Stimulated activated CD4-positive, alpha-beta T cell treated with anti-CD3 and anti-CD28 coated beads, Interleukin-15, amount 100 ng/mL, for 48 hours (primary cell): Measurements from ENCODE around the gene UTP4.

ENCODE experiments used
- DNase-seq, 2 donors: peaks; one replicate each; pipeline ENCODE4 v3.0.0-alpha.2; 2020; ENCODE audit warnings: low read depth in 2 of 2

Gene UTP4

GRCh38 chr16:69132424-69133252 lies at the start of gene UTP4, which contains the start of gene CHTF8:
TSS of gene UTP4 (plus strand) at chr16:69132649. CDS start at chr16:69133460, 811 bp downstream.
TSS of gene CHTF8 (minus strand) at chr16:69132588. CDS start at chr16:69121458, 11,130 bp downstream.
- peak; percentile 76 to 82 for DNase-seq

- DNase-seq: no peak
Observed at GRCh38 chr16:69083306-69083941, 49.0 kb upstream of the UTP4 start.

DNA sequence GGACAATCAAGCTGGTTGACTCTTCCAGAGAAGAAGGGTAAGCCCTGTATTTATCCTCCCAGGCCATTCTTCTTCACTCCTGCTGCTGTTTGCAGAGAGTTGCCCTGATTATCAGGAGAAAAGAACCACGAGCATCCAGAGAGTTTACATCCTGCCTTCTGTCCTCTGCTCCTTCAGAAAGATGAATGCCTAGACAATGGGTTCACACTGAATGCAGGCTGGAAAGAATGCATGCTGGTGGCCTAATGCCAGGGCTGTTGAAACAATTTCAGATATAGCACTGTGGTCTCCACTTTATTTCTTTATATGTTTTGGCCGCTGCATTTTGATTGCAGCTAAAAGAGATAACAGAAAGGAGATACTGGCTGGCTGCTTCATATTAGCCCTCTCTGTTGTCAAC lies 48.2 kb upstream of the UTP4 start:
- no peak for DNase-seq

DNA sequence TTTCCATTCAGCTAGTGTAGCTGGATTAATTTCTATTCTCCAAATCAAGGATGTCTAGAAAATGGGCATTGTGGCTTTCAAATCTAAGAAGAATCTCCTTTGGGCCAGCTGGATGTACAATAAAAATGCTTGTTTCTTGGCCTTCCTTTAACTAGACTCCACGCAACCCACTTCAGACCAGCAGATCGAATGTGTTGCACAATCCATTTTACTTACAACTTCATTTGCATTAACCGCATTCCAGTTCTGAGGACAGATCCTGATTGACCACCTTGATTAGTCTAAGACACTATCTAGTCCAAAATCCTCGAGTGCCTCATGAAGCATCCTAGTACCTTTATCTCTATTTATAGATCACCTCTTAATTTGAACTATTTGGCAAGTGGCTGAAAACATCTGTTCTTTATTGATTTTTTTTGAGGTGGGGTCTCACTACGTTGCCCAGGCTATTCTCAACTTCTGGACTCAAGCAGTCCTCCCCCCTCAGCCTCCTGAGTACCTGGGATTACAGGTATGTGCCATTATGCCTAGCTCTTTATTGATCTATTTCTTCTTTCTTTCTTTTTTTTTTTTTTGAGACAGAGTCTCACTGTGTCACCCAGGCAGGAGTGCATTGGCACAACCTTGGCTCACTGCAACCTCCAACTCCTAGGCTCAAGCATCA lies 47.3 kb upstream of the UTP4 start:
- no peak for DNase-seq

- DNase-seq: no peak
Observed at GRCh38 chr16:69087161-69087581, 45.3 kb upstream of the UTP4 start.

DNA sequence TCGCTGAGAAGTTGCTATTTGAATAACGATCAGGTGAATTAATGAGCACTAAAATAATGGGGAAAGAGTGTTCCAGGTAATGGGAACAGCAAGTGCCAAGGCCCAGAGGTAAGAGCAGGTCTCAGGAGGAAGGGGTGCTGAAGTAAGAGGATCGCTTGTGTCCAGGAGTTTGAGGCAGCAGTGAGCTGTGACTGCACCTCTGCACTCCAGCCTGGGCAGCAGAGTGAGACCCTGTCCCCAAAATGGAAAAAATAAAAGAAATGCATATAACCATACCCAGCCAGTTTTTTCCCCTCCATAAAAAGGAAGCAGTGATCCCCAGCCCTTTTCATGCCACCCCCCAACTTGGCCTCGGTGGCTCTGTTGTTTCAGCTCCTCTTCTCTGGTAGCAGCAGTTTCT lies 43.8 kb upstream of the UTP4 start:
- no peak for DNase-seq

DNA sequence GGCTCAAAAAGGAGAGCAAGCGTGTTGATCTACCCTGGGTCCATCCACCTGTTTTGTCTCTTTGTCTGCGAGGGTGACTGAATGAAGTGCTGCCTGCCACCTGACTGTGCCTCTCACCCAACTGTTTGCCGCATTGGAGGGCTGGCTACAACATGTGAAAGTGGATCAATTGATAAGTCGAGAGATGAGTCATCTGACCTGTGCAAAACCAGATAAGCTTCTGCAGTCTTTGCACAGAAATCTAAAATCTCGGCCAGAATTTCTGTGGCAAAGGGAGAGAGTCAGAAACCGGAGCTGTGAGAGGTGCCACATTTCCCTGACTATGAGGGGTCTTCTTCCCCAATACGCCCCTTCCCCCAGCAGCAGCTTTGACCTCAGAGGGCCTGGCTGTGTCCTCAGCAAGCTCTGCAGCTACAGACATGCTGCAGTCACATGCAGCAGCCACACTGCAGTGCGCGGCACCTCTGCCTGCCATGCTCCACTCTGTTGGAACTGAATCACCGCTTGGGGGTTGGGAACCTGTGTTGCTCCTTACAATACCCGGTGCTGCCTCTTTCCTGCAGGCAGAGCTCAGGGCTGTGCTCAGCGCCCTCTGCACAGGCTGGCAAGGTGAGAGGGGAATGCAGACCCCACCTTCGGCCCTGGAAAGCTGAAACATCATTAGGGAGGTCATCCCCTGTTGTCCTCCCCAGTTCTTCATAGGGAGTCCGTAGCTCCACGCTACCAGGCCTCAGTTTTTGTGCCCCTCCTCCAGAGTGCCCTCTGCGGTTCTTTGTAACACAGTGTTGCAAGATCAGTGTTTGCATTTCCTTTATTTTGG lies 43.1 kb upstream of the UTP4 start:
- DNase-seq: no peak

DNA sequence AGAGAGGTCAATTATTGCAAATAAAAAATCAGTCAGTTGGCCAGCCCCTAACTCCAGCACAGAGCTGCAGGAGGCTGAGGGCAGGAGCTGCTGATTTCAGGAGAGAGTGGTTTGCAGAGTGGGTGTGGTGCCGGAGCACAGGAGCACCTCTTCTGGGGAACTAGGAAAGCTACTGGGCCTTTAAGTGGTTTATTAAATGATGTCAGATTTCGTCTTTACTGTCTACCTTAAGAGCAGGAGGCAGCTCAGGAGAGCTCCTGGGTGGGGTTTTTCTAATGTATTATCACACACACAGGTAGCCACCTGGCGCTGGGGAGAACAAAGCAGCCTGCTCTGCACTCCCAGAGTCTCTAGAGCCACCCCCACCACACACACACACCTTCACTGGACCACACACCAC lies 38.5 kb upstream of the UTP4 start:
- no peak for DNase-seq

DNA sequence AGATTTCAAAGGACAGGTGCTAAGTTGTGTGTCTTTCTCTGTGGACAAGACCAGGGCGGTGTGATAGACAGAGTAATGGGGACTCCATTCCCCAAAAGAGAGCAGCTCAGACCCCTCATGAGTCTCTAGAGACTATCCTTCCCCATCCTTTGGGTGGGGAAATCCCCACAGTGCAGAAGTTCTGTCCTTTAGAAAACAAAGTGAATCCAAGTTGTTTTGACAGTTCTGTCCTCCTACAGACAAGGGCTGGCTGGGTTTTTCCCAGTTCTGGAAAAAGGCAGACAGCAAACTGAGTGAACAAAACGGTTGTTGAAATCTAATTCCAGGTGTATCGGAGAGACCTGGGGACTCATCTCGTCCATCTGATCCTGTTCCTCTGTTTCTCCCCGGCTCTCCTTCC lies 37.9 kb upstream of the UTP4 start:
- DNase-seq: no peak

DNA sequence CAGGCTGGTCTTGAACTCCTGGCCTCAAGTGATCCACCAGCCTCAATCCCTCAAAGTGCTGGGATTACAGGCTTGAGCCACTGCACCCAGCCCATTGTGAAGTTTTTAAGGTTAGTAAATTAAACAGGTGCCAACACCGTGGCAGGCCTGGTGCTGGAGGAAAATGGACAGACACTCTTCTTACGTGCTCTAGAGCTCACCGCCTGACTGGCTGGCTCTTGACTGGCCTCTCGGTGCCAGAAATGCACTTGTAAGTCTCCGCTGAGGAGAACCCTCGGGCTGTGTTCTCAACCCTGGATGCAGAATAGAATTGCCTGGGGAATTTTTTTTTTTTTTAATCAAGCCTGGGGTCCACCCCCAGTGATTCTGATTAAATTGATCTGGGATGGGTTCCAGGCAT lies 37.3 kb upstream of the UTP4 start:
- DNase-seq: no peak

DNA sequence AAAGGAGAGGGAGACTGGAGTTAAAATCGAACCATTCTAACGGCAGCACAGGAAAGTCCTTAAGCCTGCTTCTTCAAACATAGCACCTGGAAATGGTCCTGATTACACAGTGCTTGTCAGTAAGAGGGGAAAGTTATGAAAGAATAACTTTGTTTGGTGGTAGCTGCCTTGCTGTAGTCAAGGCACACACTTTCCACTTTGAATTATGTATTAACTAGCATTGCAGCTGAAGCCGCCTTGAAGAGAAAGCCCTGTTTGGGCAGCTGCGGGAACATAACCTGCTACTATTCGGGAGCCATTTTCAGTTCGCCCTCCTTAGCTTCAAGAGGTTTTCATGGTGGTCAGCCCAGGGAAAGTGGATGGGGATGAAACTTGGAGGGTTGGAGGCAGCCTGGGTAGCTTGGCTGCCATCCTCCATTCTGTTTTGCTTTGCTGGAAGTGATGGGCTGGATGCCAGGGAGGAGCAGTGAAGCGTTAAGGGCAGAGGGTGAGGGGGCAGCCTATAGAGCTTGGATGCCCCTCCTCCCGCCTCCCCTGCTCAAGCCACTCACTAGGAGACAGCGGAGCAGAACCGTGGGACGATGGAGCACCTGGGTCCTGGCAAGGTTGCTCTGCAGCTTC lies 32.3 kb upstream of the UTP4 start:
- DNase-seq: no peak

GRCh38 chr16:69105501-69106361 lies 26.7 kb upstream of the UTP4 start, which contains the start of gene HAS3:
TSS of gene HAS3 (plus strand) at chr16:69105653. CDS start at chr16:69109396, 3,743 bp downstream.
- DNase-seq: peak in 1 of 2 donors; percentile 22

DNA sequence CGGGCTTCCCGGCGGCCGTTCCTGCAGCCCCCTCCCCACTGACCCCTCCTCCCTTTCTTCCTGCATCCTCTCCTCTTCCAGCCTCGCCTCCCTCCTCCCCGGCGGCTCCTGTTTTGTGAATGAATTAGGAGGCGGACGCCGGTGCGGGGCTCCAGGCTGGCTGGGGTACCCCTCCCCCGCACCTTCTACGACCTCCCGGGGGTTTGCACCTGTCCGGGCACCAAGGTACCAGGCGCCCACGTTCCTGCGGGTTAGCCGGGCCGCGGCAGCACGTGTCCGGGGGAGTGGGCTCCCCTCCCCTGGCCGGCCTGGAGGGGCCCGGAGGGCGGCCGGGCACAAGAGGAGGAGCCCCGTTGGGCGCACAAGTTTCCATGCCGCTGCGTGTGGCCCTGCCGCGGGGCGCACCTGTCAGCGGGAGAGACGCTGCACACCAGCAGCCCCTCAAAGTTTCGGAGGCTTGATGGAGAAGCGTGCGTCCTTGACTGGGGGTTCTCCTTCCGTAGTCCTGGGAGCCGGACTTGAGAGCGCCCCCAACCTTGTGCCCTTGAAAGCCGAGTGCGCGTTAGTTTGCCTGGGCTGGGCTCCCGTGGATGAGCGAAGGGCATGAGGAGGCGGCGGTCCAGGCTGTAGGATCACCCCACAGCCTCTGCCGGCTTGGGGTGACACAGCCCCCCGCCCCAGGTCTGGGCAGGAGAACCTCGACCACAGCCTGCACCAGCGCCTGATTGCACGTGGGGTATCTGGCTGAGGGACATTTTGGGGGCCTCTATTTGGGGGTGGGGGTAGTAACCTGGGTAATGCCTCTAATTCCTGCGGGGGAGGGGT lies 25.7 kb upstream of the UTP4 start:
- DNase-seq: no peak

DNA sequence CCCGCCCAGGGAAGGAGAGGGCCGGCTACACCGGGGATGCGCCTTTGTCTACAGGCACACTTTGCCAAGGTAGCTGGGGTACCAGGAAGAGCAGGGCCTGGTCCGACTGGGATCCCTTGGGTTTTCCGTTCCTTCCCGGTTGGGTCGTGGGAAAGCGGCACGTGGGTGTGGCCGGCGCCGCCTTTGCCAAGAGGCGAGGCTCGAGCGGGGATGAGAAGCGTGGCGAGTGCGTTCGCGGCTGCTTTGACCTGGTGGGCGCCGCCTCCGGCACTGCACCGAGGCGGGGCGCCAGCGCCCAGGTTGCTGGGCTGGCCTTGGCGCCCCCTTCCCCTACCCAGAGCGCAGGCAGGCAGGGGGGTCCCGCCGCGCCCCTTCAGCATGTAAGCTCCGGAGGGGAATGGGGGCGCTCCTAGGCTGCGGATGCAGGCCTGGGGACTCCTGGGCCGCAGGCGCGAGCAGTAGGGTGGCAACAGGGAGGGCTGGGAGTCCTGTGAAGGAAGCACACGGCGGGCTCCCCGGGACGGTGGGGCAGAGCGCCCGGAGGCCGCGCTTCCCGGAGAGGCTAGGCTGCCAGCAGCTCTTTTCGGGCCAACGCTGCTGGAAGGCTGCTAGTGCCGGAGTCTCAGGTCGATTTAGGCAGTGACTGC lies 25.0 kb upstream of the UTP4 start:
- no peak for DNase-seq

DNA sequence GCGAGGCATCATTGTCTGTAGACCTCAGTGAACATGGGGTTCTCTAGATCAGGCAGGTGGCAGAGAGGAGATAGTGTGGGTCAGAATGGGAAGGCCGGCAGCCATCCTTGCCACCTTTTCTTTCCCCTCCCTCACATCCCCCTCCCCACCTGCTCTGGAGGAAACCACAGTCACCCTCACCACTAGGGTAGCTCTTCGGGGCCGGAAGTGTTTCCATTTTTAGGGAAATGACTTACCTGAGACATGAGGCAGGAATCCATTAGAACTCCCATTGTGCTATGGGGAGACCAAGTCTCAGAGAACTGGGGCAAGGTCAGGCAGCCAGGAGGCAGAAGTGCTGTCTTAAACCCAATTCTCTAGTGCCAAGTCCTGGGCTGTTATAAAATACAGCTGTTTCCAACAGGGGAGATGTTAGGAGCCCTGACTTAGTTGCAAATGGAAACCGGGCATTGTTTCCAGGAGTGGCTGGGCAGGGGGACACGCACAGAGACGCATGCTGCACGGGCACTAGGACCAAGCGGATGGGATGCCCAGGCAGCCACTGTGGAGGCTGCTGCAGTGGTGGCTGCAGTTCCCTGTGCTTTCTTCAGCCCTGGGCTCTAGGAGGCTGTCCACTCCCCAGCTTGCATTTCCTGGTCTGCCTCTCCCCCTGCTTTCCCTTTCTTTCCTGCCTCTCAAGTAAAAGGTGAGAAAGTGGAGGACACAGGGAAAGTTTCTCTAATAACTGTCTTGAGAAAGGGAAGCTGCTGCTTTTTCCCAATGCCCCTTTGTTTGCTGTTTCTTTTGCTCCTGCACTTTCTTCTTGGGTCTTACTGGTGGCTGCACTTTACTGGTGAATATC lies 24.2 kb upstream of the UTP4 start:
- DNase-seq: no peak

DNA sequence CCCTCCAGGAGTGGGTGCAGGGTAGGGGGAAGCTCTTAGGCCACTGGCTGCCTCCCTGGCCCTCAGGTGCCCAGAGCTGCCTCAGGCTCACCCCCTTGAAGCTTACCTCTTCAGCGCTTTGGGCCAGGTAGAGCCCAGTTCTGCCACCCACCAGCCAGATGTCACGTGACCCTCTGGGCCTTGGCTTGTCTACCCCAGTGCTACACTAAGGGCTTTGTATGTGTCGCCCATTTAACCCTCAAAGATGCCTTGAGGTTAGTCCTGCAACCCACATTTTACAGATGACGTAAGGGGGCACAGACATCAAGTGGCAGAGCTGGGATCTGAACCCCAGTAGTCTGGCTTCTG lies 23.6 kb upstream of the UTP4 start:
- DNase-seq: no peak

- no peak for DNase-seq
Observed at GRCh38 chr16:69109486-69110270, 22.8 kb upstream of the UTP4 start.
